HCT116 (cell line): ENCODE results near the gene SNCAIP. TPM values are rescaled to one million over a fixed set of nuclear protein-coding genes. Genes with fewer than 3 reads are reported as not detected.

Experiments
- ATAC-seq: fragments of 200-7000 bp; cut with Tn5 transposase; 2 replicates; pipeline ENCODE4 v1.9.1; 2020; ENCODE audit warnings: mild to moderate bottlenecking, moderate library complexity
- BruUV-seq: library from RNA; stranded (reverse); fragments of 400-500 nt; replicated peaks from 2 replicates; lab custom pipeline; 2021; lab: Mats Ljungman, UMichigan
- CTCF ChIA-PET: fragments of 300-600 bp; sonication (Branson Sonifier 250); formaldehyde crosslinking; loops from one replicate; lab custom pipeline; 2021; ENCODE audit warnings: antibody characterized with exemption; lab: Charles Lee
- POLR2A ChIA-PET: fragments of 300-600, 350-600 bp; sonication (Branson Sonifier 250); formaldehyde crosslinking; loops from one replicate; lab custom pipeline; 2021; ENCODE audit warnings: antibody characterized with exemption; lab: Charles Lee
- RAD21 ChIA-PET, 2 experiments: fragments of 300-600 bp; sonication (Branson Sonifier 250); formaldehyde crosslinking; loops; one replicate each; lab custom pipeline; 2023; ENCODE audit warnings: low total read pairs in 2 of 2; ENCODE audit not compliant: uncharacterized antibody in 2 of 2, unreplicated experiment in 2 of 2, low non-redundant PET in 1 of 2; lab: Charles Lee
- DNase-seq: peaks from one replicate; pipeline ENCODE4 v3.0.0-alpha.2; 2010; ENCODE audit warnings: low read depth, low spot score
- H2AFZ ChIP-seq: fragments of 200-600 bp; shearing (Covaris generic), sonication (generic); 2 replicates; pipeline ENCODE4 v1.6.1; 2017; ENCODE audit warnings: low read depth, mixed run types, mixed read lengths, antibody characterized with exemption, low read length; ENCODE audit not compliant: poor library complexity, severe bottlenecking
- H3K27ac ChIP-seq: 2 replicates; pipeline ENCODE4 v1.5.1; 2012; ENCODE audit warnings: low read depth, low read length
- H3K27me3 ChIP-seq: fragments of 200-600 bp; sonication (generic); 2 replicates; pipeline ENCODE4 v1.6.1; 2016; ENCODE audit warnings: mixed run types, low read length, mixed read lengths; ENCODE audit not compliant: insufficient read depth
- H3K36me3 ChIP-seq, 2 experiments: fragments of 200-500 bp in 1 of 2; fragments of 200-600 bp in 1 of 2; sonication (Bioruptor generic) in 1 of 2; sonication (generic) in 1 of 2; 2 replicates each; pipeline versions ENCODE4 v1.5.1 to v1.6.1; 2014 to 2016; ENCODE audit warnings: low read length in 2 of 2, inconsistent platforms in 1 of 2, mixed read lengths in 1 of 2, mixed run types in 1 of 2; ENCODE audit not compliant: insufficient read depth in 2 of 2, control insufficient read depth in 1 of 2
- H3K4me1 ChIP-seq, 2 experiments: fragments of 200-600 bp in 1 of 2; sonication (generic) in 1 of 2; 2 replicates each; pipeline versions ENCODE4 v1.5.1 to v1.6.1; 2012 to 2017; ENCODE audit warnings: low read length in 2 of 2, inconsistent platforms in 1 of 2, mild to moderate bottlenecking in 1 of 2, mixed read lengths in 1 of 2, mixed run types in 1 of 2, moderate library complexity in 1 of 2; ENCODE audit not compliant: insufficient read depth in 2 of 2, control insufficient read depth in 1 of 2
- H3K4me2 ChIP-seq: fragments of 200-600 bp; sonication (generic); 2 replicates; pipeline ENCODE4 v1.6.1; 2017; ENCODE audit warnings: mixed run types, low read length, mixed read lengths
- H3K4me3 ChIP-seq, 2 experiments: fragments of 200-600 bp in 1 of 2; sonication (generic) in 1 of 2; replicated peaks in 1 of 2; 2 replicates each; pipeline ENCODE4 v1.5.1; 2011 to 2016; ENCODE audit warnings: low read length in 2 of 2, control low read depth in 1 of 2, low read depth in 1 of 2, mild to moderate bottlenecking in 1 of 2, mixed read lengths in 1 of 2, mixed run types in 1 of 2
- H3K79me2 ChIP-seq: fragments of 200-600 bp; sonication (generic); 2 replicates; pipeline ENCODE4 v1.6.1; 2017; ENCODE audit warnings: mild to moderate bottlenecking, mixed run types, low read length, moderate library complexity, mixed read lengths; ENCODE audit not compliant: insufficient read depth
- H3K9ac ChIP-seq: fragments of 200-600 bp; sonication (generic); 2 replicates; pipeline ENCODE4 v1.6.1; 2016; ENCODE audit warnings: low read length, mixed read lengths
- H3K9me2 ChIP-seq: fragments of 200-600 bp; sonication (generic), shearing (Covaris generic); 2 replicates; pipeline ENCODE4 v1.6.1; 2017; ENCODE audit warnings: mixed run types, mild to moderate bottlenecking, moderate library complexity; ENCODE audit not compliant: insufficient read depth
- H3K9me3 ChIP-seq, 2 experiments: fragments of 200-500 bp in 1 of 2; fragments of 200-600 bp in 1 of 2; sonication (Bioruptor generic) in 1 of 2; sonication (generic) in 1 of 2; 2 replicates each; pipeline ENCODE4 v1.6.1; 2014 to 2017; ENCODE audit warnings: low read length in 2 of 2, mixed read lengths in 2 of 2, inconsistent platforms in 1 of 2, low read depth in 1 of 2, mild to moderate bottlenecking in 1 of 2, mixed run types in 1 of 2, moderate library complexity in 1 of 2; ENCODE audit not compliant: control insufficient read depth in 1 of 2, insufficient read depth in 1 of 2
- H4K20me1 ChIP-seq: fragments of 200-600 bp; sonication (generic), shearing (Covaris generic); 2 replicates; pipeline ENCODE4 v1.6.1; 2017; ENCODE audit warnings: mixed run types, mild to moderate bottlenecking, moderate library complexity; ENCODE audit not compliant: insufficient read depth
- ATF3 ChIP-seq: IDR thresholded peaks from 2 replicates; pipeline ENCODE4 v1.6.1; 2012
- CBX3 ChIP-seq: IDR thresholded peaks from 2 replicates; pipeline ENCODE4 v1.6.1; 2012; ENCODE audit warnings: low read depth
- EGR1 ChIP-seq: IDR thresholded peaks from 2 replicates; pipeline ENCODE4 v1.6.1; 2012; ENCODE audit warnings: low read depth
- EZH2phosphoT487 ChIP-seq: fragments of 200-600 bp; IDR thresholded peaks from 2 replicates; pipeline ENCODE4 v1.6.1; 2018; ENCODE audit warnings: antibody characterized with exemption, borderline replicate concordance
- SP1 ChIP-seq: IDR thresholded peaks from 2 replicates; pipeline ENCODE4 v1.6.1; 2012; ENCODE audit warnings: low read depth
- TCF7L2 ChIP-seq: IDR thresholded peaks from 2 replicates; pipeline ENCODE4 v1.7.0; 2011; ENCODE audit warnings: borderline replicate concordance, inconsistent platforms; ENCODE audit not compliant: insufficient read depth, insufficient read length; ENCODE audit errors: extremely low read depth
- intact Hi-C: fragments of 100-400 bp; cut with micrococcal nuclease; formaldehyde crosslinking; loops from 2 replicates; pipeline ENCODE4 v1.10.0; 2022
- total RNA-seq: library from RNA; stranded (reverse); gene quantifications from one replicate; pipeline ENCODE4 v1.2.1, GENCODE V29; 2021; ENCODE audit not compliant: unreplicated experiment
- TF ChIP-seq, protein P1 (sequence below), 3 experiments: fragments of 200-600 bp in 1 of 3; sonication (generic) in 1 of 3; IDR thresholded peaks in 2 of 3; conservative IDR thresholded peaks in 1 of 3; 2 replicates each; pipeline ENCODE4 v1.5.1; 2012 to 2017; ENCODE audit warnings: low read depth in 2 of 3, low read length in 2 of 3, antibody characterized with exemption in 1 of 3, borderline replicate concordance in 1 of 3, control low read depth in 1 of 3, mild to moderate bottlenecking in 1 of 3, mixed read lengths in 1 of 3, mixed run types in 1 of 3, moderate library complexity in 1 of 3; ENCODE audit not compliant: insufficient read depth in 1 of 3
- TF ChIP-seq, protein P2 (sequence below): IDR thresholded peaks from 2 replicates; pipeline ENCODE4 v1.6.1; 2012; ENCODE audit warnings: low read depth

Gene SNCAIP
- total RNA-seq, 1 experiment from 2014 or later, result not detected

DNA sequence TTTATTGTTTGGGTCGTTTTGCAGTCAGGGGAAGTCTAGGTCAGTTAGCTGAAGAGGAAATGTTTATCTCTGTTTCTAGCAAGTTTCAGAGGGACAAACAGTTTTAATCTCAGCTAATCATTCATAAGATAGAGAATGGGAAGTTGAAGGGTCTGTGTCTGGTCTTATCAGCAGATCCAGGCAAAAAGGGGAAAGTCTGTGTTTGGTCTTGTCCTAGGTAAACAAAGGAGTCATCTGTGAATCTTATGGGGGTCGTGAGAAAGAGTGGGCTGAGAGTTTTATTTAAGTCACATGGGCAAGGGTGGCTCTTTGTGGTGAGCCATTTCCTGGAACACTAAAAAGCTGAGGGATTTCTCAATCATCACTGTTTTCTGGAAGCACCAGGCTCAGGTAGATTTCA, 5.6 kb upstream of the SNCAIP start:
- H3K4me3 ChIP-seq, result no peak overlapping the region
- CTCF ChIA-PET, result no interaction called here
- no peak for DNase-seq
- TF ChIP-seq, protein P1, sequence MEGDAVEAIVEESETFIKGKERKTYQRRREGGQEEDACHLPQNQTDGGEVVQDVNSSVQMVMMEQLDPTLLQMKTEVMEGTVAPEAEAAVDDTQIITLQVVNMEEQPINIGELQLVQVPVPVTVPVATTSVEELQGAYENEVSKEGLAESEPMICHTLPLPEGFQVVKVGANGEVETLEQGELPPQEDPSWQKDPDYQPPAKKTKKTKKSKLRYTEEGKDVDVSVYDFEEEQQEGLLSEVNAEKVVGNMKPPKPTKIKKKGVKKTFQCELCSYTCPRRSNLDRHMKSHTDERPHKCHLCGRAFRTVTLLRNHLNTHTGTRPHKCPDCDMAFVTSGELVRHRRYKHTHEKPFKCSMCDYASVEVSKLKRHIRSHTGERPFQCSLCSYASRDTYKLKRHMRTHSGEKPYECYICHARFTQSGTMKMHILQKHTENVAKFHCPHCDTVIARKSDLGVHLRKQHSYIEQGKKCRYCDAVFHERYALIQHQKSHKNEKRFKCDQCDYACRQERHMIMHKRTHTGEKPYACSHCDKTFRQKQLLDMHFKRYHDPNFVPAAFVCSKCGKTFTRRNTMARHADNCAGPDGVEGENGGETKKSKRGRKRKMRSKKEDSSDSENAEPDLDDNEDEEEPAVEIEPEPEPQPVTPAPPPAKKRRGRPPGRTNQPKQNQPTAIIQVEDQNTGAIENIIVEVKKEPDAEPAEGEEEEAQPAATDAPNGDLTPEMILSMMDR (IDR thresholded peaks at IDR 0.05 in 2 of 3, conservative IDR thresholded peaks at IDR 0.05 in 1 of 3; ENCODE audit: borderline replicate concordance in 1 of 3, insufficient read depth in 1 of 3, low read depth in 2 of 3, low read length in 2 of 3), result no peak
- TF ChIP-seq ATF3, result no peak
- TF ChIP-seq EZH2phosphoT487, result no peak
- TF ChIP-seq TCF7L2, result no peak
- TF ChIP-seq, protein P2, sequence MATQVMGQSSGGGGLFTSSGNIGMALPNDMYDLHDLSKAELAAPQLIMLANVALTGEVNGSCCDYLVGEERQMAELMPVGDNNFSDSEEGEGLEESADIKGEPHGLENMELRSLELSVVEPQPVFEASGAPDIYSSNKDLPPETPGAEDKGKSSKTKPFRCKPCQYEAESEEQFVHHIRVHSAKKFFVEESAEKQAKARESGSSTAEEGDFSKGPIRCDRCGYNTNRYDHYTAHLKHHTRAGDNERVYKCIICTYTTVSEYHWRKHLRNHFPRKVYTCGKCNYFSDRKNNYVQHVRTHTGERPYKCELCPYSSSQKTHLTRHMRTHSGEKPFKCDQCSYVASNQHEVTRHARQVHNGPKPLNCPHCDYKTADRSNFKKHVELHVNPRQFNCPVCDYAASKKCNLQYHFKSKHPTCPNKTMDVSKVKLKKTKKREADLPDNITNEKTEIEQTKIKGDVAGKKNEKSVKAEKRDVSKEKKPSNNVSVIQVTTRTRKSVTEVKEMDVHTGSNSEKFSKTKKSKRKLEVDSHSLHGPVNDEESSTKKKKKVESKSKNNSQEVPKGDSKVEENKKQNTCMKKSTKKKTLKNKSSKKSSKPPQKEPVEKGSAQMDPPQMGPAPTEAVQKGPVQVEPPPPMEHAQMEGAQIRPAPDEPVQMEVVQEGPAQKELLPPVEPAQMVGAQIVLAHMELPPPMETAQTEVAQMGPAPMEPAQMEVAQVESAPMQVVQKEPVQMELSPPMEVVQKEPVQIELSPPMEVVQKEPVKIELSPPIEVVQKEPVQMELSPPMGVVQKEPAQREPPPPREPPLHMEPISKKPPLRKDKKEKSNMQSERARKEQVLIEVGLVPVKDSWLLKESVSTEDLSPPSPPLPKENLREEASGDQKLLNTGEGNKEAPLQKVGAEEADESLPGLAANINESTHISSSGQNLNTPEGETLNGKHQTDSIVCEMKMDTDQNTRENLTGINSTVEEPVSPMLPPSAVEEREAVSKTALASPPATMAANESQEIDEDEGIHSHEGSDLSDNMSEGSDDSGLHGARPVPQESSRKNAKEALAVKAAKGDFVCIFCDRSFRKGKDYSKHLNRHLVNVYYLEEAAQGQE, result no peak
- TF ChIP-seq EGR1, result no peak
- TF ChIP-seq SP1, result no peak
- no peak for TF ChIP-seq CBX3
- TF ChIP-seq, all 23 proteins: peak for 0
- Histone ChIP-seq H2AFZ (no peak overlapping the region), H4K20me1 (no peaks in the 10 kb centered on the region), H3K9ac (no peak overlapping the region), H3K79me2 (no peaks in the 10 kb centered on the region), H3K27ac (no peak overlapping the region), H3K4me2 (no peak overlapping the region), H3K9me3 (no peaks in the 10 kb centered on the region), H3K36me3 (no peaks in the 10 kb centered on the region), H3K4me1 (no peaks in the 10 kb centered on the region), H3K27me3 (no peaks in the 10 kb centered on the region), H3K9me2 (no peaks in the 10 kb centered on the region)
- no TSS peak for BruUV-seq
- POLR2A ChIA-PET, result no interaction called here
- RAD21 ChIA-PET, result no interaction called here
- no peak for ATAC-seq
- intact Hi-C loops, result no loop called here
